GM10248 (cell line): ENCODE results near the gene GFOD1.

Experiments used
- CTCF ChIA-PET: fragments of 300-600 bp; sonication (Branson Sonifier 250); formaldehyde crosslinking; extraction: SDS; loops from one replicate; lab custom pipeline; 2021; ENCODE audit warnings: antibody characterized with exemption; lab: Yijun Ruan, JAX
- POLR2A ChIA-PET: fragments of 350-650 bp; sonication (Branson Sonifier 250); formaldehyde crosslinking; extraction: SDS; loops from one replicate; lab custom pipeline; 2020; ENCODE audit warnings: antibody characterized with exemption; lab: Yijun Ruan, JAX
- DNase-seq: peaks from one replicate; pipeline ENCODE4 v3.0.0; 2012; ENCODE audit errors: extremely low spot score
- CTCF ChIP-seq: IDR thresholded peaks from 2 replicates; pipeline ENCODE4 v1.5.1; 2012; ENCODE audit warnings: mild to moderate bottlenecking, low read depth; ENCODE audit errors: extremely low read depth, missing control alignments, control extremely low read depth

The GFOD1 gene

GRCh38 chr6:13427316-13427715 lies 60.1 kb downstream of the GFOD1 start:
- DNase-seq: no peak
- CTCF ChIA-PET: interaction anchor here (1.0 to 9.0 kb wide), 9 partner anchors 12 to 90 kb away, joined by 3 to 90 read pairs (median 4); no protein-coding TSS in a partner anchor
- POLR2A ChIA-PET: interaction anchor here (2.4 kb wide), 1 partner anchor 32 kb away, joined by 12 read pairs; no protein-coding TSS in a partner anchor
- TF ChIP-seq CTCF: no peak

- DNase-seq: peak; percentile 26
- CTCF ChIA-PET: interaction anchor here (0.8 to 9.0 kb wide), 12 partner anchors 11 to 149 kb away, joined by 3 to 90 read pairs (median 6); partner anchors contain the start of gene SIRT5
- TF ChIP-seq CTCF: no peak
- POLR2A ChIA-PET: interaction anchor here (0.6 to 1.1 kb wide), 4 partner anchors 28 to 124 kb away, joined by 3 to 6 read pairs (median 3); no protein-coding TSS in a partner anchor
These were observed 61.2 kb downstream of the GFOD1 start for GRCh38 chr6:13425943-13426931.

- TF ChIP-seq CTCF: no peak
- DNase-seq: no peak
- ChIA-PET POLR2A (interaction anchor here (0.9 to 1.1 kb wide), 2 partner anchors 30 to 123 kb away, joined by 3 read pairs; no protein-coding TSS in a partner anchor), CTCF (interaction anchor here (0.8 to 9.0 kb wide), 12 partner anchors 10 to 150 kb away, joined by 3 to 90 read pairs (median 6); partner anchors contain the start of gene SIRT5)
These were observed 62.0 kb downstream of the GFOD1 start for GRCh38 chr6:13425270-13425873.

- ChIA-PET CTCF (interaction anchor here (1.3 to 2.1 kb wide), 5 partner anchors 11 to 151 kb away, joined by 4 to 7 read pairs (median 6); partner anchors contain the start of gene SIRT5), POLR2A (no interaction called here)
- TF ChIP-seq CTCF: no peak
- no peak for DNase-seq
These were observed 64.1 kb downstream of the GFOD1 start for GRCh38 chr6:13423252-13423651.

GRCh38 chr6:13422681-13423221 lies 64.6 kb downstream of the GFOD1 start:
- ChIA-PET POLR2A (no interaction called here), CTCF (interaction anchor here (1.3 to 2.1 kb wide), 6 partner anchors 11 to 152 kb away, joined by 4 to 7 read pairs (median 6); partner anchors contain the start of gene SIRT5)
- TF ChIP-seq CTCF: no peak

GRCh38 chr6:13421425-13422059 lies 65.9 kb downstream of the GFOD1 start:
- no peak for TF ChIP-seq CTCF
- ChIA-PET POLR2A (no interaction called here), CTCF (interaction anchor here (0.8 to 2.1 kb wide), 9 partner anchors 9 to 153 kb away, joined by 3 to 7 read pairs (median 5); partner anchors contain the start of gene SIRT5)
- no peak for DNase-seq

More at GRCh38 chr6:13422681-13423221, 64.6 kb downstream of the GFOD1 start:
- DNase-seq: no peak
